Measurements from ENCODE around the gene AFMID.
"Not testable (repeated sequence)": the region's sequence is repeated elsewhere in the genome, so short reads cannot be mapped to it uniquely, and the experiment has no call there.

Gene AFMID, protein sequence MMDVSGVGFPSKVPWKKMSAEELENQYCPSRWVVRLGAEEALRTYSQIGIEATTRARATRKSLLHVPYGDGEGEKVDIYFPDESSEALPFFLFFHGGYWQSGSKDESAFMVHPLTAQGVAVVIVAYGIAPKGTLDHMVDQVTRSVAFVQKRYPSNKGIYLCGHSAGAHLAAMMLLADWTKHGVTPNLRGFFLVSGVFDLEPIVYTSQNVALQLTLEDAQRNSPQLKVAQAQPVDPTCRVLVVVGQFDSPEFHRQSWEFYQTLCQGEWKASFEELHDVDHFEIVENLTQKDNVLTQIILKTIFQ

DNA sequence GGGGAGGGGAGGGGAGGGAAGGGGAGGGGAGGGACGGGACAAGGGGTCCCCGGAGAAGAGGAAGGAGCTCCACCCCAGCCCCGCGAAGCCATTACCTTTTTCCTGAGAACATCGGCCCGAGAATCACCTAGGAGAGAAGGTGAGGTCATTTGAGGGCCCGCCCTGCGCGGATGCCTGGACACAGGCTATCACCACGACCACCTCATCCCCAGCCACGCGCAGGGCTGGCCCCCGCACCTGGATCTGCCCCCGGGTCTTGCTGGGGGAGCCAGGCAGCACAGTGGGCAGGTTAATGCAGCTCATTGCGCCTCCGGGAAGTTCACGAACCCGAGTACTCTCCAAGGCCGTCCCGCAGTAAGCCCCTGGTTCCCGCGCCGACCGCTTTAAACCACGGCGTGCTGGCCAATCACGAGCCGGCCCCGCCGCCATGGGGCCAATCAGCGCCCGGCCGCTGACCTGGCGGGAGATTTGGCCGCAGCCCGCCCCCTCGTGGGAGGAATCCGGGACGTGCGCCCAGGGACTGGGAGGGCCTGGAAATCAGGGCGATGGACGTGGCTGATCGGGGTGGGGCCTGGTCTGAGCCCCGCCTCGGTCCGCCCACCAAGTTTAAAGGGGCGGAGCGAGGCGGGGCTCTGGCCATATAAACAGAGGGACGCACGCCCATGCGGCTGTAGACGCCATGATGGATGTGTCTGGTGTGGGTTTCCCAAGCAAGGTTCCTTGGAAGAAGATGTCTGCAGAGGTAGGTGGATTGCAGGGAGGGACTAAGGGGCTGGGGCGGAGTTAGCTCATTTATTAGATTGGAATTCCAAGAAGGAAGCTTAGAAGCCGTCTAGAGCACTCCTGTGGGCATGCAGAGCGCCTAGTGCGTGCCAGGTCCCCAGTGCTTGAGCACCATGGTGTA is at the start of gene AFMID, which contains the start of gene TK1:
TSS of gene AFMID (plus strand) at position 671 of the 904 bp plus-strand sequence. CDS start at position 680, 9 bp downstream.
TSS of gene TK1 (minus strand) at position 361 of the 904 bp plus-strand sequence. CDS start at position 303, 58 bp downstream.
- peak within 1 kb of the TSS; percentile 88 for H3K4me3 Mint-ChIP-seq
- H3K27me3 Mint-ChIP-seq: no peaks in the 10 kb centered on the region
- H3K4me1 Mint-ChIP-seq: peaks cover 13% of the 10 kb centered on the region
- H3K36me3 Mint-ChIP-seq: no peaks in the 10 kb centered on the region
- peak within 1 kb of the TSS; percentile 82 for H3K27ac Mint-ChIP-seq
- H3K9me3 Mint-ChIP-seq: no peaks in the 10 kb centered on the region

DNA sequence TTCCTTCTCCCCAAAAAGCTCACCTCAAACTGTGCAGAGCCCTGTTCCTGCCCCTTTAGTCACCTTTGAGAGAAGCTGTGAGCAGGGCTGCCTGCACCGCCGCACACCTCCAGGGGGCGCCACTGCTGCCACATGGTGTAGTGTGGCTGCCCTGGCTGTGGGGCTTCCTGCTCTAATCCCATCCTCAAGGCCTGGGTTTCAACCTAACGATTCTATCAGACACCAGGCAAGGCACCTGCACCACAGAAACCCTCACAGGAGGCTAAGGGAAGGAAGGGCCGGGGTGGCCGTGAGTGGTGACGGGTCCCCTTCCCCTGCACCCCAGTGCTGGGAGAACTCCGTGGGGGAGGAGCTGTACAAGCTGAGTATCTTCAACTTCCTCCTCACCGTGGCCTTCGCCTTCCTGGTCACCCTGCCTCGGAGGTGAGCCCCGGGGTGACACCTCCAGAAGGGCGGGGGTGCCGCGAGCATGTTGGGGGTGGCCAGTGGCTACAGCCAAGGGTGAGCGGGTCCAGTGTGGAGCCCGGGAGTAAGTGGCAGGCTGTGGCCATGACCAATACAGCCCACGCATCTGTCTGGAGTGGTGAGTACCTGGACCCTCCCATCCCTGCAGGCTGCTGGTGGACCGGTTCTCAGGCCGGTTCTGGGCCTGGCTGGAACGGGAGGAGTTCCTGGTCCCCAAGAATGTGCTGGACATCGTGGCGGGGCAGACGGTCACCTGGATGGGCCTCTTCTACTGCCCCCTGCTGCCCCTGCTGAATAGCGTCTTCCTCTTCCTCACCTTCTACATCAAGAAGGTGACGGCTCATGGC is 49.6 kb upstream of the AFMID start:
- Mint-ChIP-seq H3K27me3 (no peaks in the 10 kb centered on the region), H3K4me3 (no peak overlapping the region), H3K4me1 (peaks cover 82% of the 10 kb centered on the region), H3K27ac (peak overlapping the region; percentile 51), H3K9me3 (no peaks in the 10 kb centered on the region), H3K36me3 (peaks cover 7% of the 10 kb centered on the region)

DNA sequence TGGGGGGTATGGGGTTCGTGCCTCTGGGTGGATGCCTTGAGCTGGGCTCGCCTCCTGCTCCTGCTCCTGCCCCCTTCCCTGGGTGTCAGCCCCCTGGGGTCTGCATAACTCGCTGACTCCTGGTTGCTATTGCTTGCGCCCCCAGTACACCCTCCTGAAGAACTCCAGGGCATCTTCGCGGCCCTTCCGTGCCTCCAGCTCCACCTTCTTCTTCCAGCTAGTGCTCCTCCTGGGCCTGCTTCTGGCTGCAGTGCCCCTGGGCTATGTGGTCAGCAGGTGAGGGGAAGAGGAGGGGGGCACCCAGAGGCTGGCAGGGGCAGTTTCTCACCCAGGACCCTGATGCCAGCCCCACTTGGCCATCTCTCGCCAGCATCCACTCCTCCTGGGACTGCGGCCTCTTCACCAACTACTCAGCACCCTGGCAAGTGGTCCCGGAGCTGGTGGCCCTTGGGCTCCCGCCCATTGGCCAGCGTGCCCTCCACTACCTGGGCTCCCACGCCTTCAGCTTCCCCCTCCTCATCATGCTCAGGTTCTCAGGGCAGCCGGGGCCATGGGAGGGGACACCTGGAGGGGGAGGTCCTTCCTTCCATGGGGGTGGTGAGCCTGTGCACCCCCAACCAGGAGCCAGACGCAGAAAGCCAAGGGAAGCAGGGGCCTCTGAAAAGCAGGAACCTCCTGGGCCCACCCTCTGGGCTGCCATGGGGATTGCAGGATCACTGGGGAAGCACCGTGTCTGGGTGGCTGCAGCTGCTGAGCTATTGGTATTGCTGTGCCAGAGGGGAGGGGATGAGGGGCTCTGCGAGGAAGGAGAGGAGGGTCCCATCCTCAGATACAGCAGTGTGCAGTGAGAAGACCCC is 48.7 kb upstream of the AFMID start:
- peaks cover 79% of the 10 kb centered on the region for H3K4me1 Mint-ChIP-seq
- no peaks in the 10 kb centered on the region for H3K27me3 Mint-ChIP-seq
- no peak overlapping the region for H3K4me3 Mint-ChIP-seq
- peaks cover 7% of the 10 kb centered on the region for H3K36me3 Mint-ChIP-seq
- H3K27ac Mint-ChIP-seq: peak overlapping the region; percentile 59
- H3K9me3 Mint-ChIP-seq: no peaks in the 10 kb centered on the region

DNA sequence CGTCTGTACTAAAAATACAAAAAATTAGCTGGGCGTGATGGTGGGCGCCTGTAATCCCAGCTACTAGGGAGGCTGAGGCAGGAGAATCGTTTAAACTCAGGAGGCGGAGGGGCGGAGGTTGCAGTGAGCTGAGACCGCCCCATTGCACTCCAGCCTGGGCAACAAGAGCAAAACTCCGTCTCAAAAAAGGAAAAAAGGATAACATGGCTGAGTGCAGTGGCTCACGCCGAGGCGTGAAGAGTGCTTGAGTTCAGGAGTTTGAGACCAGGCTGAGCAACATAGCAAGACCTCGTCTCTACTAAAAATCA is 47.3 kb upstream of the AFMID start:
- not testable (repeated sequence) for H3K36me3 Mint-ChIP-seq, H3K9me3 Mint-ChIP-seq, H3K4me3 Mint-ChIP-seq, H3K27me3 Mint-ChIP-seq
- H3K4me1 Mint-ChIP-seq: peaks cover 76% of the 10 kb centered on the region
- H3K27ac Mint-ChIP-seq: peak overlapping the region; percentile 87

DNA sequence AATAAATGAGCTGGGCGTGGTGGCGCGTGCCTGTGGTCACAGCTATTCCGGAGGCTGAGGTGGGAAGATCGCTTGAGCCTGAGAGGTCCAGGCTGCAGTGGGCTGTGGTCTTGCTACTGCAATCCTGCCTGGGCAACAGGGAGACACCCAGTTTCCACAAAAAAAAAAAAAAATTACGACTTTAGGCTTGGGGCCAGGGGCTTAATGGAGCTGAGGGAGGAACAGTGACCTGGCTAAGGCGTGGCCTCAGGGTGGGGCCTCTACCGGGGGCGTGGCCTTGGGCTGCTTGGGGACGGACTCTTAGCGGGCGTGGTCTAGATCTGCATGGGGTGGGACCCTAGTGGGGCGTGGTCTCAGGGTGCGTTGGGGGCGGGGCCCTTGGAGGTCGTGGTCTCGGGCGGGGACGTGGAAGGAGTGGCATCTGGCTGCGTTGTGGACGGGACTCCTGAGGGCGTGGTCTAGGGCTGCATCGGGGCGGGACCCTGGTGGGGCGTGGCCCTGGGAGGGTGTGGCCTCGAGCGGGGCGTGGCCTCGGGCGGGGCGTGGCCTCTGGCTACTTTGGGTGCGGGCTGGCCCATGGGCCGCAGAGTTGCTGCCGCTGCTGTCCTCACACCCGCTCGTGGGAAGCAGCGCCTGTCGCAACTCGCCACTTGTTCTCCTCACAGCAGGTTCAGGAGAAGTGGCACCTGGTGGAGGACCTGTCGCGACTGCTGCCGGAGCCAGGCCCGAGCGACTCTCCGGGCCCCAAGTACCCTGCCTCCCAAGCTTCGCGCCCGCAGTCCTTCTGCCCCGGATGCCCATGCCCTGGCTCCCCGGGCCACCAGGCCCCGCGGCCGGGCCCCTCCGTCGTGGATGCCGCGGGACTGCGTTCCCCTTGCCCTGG is 46.8 kb upstream of the AFMID start:
- no peaks in the 10 kb centered on the region for H3K9me3 Mint-ChIP-seq
- H3K27ac Mint-ChIP-seq: peak overlapping the region; percentile 87
- H3K27me3 Mint-ChIP-seq: no peaks in the 10 kb centered on the region
- peaks cover 74% of the 10 kb centered on the region for H3K4me1 Mint-ChIP-seq
- peak overlapping the region; percentile 42 for H3K4me3 Mint-ChIP-seq
- H3K36me3 Mint-ChIP-seq: peaks cover 5% of the 10 kb centered on the region

DNA sequence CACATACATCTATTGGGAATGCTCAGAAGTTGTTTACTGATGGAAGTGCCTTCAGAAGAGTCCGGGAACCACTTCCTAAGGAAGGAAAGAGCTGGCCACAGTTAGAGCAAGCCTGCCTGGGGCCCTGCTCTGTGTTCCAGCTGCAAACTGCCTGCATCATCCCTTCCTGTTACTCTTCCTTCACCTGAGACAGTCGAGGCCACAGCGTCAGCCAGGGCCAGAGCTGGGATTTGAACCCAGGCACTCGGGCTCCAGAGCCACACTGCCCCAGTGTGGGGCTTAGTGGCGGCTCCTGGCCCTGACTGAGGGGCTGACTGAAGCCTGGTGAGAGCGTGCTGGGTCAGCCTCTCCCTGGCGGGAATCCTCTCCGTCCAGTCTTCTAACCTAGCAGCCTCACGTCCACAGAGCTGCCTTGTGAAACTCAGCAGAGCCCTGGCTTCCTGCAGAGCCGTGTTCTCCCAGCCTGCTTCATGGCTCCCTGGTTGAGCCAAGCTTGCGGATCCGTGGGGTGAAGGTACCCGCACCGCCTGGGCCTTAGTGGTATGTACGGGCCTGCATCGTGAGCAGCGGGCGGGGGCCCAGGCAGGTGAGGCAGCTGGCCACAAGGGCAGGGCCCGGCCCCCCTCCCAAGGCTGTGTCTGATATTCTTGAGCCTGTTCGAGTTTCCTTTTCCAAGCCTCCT is 45.6 kb upstream of the AFMID start:
- Mint-ChIP-seq H3K36me3 (no peaks in the 10 kb centered on the region), H3K27me3 (no peaks in the 10 kb centered on the region), H3K27ac (peak overlapping the region; percentile 70), H3K4me3 (no peak overlapping the region), H3K4me1 (peaks cover 63% of the 10 kb centered on the region), H3K9me3 (no peaks in the 10 kb centered on the region)

DNA sequence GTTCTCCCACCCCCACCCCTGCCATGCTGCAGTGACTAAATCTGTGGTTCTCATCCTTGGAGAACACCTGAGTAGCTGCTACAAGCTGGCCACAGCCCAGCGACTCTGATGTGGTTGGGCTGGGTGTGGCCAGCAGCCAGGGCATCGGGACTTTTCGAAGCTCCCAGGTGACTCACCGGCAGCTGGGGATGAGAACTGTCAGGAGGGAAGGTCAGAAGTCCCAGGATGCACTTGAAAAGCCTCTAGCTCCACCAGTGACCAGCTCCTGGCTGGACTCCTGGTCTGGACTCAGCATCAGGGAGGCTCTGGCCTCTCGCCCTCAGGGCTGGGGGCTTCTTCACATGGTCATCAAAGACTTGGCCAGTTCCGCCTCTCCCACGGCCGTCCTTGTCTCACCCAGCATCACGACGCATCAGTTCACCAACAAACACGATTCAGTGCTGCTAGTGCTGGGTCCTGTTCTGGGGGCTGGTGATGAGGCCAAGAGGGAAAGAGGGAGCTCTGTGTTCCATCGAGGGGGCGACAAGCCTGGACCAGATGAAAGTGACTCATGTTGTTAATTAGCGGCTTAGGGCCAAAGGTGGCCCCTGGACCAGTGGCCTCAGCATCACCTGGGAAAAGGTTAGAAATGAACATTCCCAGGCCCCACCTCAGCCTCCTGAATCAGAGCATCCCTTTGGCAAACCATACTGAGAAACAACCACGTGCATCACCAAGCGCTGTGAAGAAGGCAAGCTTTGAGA is 44.9 kb upstream of the AFMID start:
- Mint-ChIP-seq H3K27ac (peak overlapping the region; percentile 12), H3K4me3 (no peak overlapping the region), H3K27me3 (no peaks in the 10 kb centered on the region), H3K36me3 (no peaks in the 10 kb centered on the region), H3K4me1 (peaks cover 56% of the 10 kb centered on the region), H3K9me3 (no peaks in the 10 kb centered on the region)

DNA sequence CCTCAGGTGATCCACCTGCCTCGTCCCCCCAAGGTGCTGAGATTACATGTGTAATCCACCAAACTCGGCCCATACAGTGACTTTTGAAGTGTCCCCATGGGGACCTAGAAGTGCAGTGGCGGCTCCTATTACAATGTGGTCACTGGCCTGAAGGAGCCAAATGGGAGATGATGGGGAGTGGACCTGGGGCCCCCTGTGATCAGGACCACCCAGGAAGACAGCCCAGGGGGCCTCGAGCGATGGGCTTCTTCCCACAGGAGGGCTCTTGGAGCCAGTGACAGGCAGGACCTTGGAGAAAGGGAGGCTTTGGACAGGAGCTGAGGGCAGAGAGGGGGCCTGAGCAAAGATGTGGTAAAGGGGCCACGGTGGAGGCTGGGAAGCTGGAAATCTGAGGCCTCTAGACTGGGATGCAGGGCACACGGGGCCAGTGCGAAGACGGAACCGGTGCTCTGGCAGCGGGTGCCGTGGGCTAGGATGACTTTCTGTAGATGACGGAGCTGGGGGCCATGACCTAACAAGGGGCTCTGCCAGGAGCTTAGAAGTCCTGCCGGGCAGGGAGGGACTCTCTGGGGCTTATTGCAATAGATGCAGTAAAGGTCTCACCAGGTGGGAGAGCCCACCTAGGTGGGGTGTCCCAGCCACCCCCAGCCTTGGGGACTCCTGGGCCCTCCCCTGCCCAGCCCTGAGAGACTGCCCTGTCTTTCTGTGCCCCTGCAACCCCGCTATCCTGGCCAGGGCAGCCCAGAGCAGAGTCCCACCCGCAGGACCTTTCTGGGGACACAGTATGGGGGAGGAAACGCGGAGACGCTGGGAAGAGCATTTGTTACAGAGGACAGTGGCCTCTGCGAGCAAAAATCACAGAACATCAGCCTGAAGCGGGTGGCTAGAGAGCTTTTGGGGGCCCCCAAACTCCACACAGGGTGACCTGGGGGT is 43.7 kb upstream of the AFMID start:
- H3K27ac Mint-ChIP-seq: peak overlapping the region; percentile 17
- no peaks in the 10 kb centered on the region for H3K27me3 Mint-ChIP-seq
- no peaks in the 10 kb centered on the region for H3K9me3 Mint-ChIP-seq
- H3K4me3 Mint-ChIP-seq: no peak overlapping the region
- H3K36me3 Mint-ChIP-seq: no peaks in the 10 kb centered on the region
- peaks cover 55% of the 10 kb centered on the region for H3K4me1 Mint-ChIP-seq

DNA sequence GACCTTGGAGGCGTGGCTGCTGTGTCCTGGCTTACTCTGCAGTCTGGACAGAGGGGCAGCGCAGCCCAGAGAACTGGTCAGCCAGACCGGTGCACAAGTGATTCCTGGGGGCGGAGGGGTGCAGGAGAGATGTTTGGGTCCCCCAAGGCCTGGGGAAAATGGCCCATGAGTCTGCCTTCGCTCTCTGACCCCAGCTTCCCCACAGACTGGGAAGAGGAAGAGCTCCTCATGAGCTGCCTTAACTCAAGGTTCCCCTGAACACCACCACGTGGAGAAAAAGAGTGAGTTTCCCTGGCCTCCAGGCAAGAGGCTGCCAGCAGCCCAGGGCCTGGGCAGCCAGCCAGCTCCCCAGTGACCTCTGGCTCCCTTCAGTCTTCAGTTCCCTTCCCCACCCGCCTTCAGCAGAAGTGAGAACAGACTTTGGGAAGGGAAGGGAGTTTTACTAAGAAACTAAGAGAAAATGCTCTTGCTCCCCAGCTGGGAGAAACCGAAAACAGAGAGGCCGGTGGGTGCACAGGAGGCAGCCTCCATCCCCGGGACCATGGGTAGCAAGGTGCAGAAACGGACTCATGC is 42.9 kb upstream of the AFMID start:
- H3K36me3 Mint-ChIP-seq: no peaks in the 10 kb centered on the region
- no peaks in the 10 kb centered on the region for H3K9me3 Mint-ChIP-seq
- H3K27ac Mint-ChIP-seq: peak overlapping the region; percentile 17
- no peak overlapping the region for H3K4me3 Mint-ChIP-seq
- H3K4me1 Mint-ChIP-seq: peaks cover 50% of the 10 kb centered on the region
- H3K27me3 Mint-ChIP-seq: no peaks in the 10 kb centered on the region

DNA sequence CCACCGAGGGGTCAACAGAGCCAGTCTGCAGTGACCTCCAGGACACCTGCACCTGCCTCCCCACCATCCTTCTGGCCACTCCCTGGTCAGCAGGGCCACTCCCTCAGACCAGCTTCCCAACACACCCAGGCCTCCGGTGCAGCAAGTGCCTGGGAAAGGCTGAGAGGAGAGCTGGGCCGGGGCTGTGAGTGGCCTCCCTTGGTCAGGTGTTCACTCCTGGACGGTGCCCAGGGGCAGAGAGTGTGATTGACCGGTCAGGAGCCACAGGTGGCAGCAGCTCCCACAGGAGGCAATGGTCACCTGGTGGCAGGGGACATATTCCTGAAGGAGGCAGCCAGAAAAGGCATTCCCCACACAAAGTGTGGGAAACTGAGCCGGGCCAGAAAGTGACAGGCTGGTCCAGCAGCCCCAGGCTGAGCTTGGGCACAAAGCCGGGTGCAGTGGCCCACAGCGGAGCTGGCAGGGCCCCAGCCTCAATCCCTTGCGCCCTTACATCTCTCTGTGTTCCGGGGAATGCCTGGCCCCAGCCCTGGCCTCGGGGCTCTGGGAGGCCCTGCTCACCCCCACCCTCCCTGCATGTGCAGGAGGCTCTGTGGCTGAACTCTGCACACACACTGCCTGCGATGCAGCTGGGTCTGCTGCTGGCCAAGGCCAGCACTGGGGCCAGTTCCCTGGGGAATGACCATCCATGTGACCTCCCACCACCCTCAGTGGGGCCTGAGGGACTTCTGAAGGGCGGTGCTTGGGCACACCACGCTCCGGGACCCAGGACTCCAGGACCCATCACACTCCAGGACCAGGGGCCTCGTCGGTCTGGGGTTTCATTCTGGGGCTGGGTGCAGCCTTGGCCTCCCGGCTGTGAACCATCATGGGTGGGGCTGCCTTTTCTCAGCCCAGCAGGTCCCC is 42.2 kb upstream of the AFMID start:
- no peaks in the 10 kb centered on the region for H3K36me3 Mint-ChIP-seq
- no peaks in the 10 kb centered on the region for H3K27me3 Mint-ChIP-seq
- H3K9me3 Mint-ChIP-seq: no peaks in the 10 kb centered on the region
- H3K27ac Mint-ChIP-seq: no peak overlapping the region
- H3K4me3 Mint-ChIP-seq: no peak overlapping the region
- peaks cover 45% of the 10 kb centered on the region for H3K4me1 Mint-ChIP-seq

DNA sequence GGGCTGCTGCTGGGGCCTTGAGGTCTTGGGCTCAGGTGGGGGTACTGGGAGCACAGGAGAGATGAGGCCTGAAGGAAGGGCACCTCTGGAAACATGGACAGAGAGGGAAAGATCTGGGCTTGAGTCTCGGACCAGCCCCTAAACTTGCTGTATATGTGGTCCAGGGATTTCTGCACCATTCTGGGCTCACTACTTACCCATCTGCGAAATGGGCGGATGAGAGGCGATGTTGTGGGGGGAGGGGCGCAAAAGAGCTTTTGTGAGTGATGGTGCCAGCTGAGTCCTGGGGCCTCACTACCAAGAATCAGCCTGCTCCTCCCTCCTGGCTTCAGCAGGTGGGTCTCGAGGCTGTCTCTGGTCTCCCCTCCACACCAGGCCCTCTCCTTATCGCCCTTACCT is 40.7 kb upstream of the AFMID start:
- H3K4me1 Mint-ChIP-seq: peaks cover 36% of the 10 kb centered on the region
- H3K27ac Mint-ChIP-seq: no peak overlapping the region
- no peaks in the 10 kb centered on the region for H3K36me3 Mint-ChIP-seq
- H3K27me3 Mint-ChIP-seq: no peaks in the 10 kb centered on the region
- H3K9me3 Mint-ChIP-seq: no peaks in the 10 kb centered on the region
- H3K4me3 Mint-ChIP-seq: no peak overlapping the region
